Right atrium auricular region (tissue), 2 donors: Measurements from ENCODE around the gene DPF3. TPM values are rescaled to one million over a fixed set of nuclear protein-coding genes. Genes with fewer than 3 reads are reported as not detected.
A peak's percentile ranks its signal among the peaks of the same experiment; 100 is the strongest.

Experiments used
- DNase-seq: peaks from one replicate; pipeline ENCODE4 v3.0.0-alpha.2; 2019; ENCODE audit warnings: low spot score
- H3K27ac ChIP-seq, 2 donors: fragments of 200-600 bp; sonication (generic); 1 replicate in 1 of 2; 2 replicates in 1 of 2; pipeline ENCODE4 v1.5.1; 2016 to 2019
- H3K27me3 ChIP-seq, 2 donors: fragments of 200-600 bp; sonication (generic); one replicate each; pipeline versions ENCODE4 v1.5.1 to v1.6.0; 2017 to 2019
- H3K36me3 ChIP-seq: fragments of 200-600 bp; sonication (generic); one replicate; pipeline ENCODE4 v1.5.1; 2016
- H3K4me1 ChIP-seq, 2 donors: fragments of 200-600 bp; sonication (generic); one replicate each; pipeline versions ENCODE4 v1.5.1 to v1.6.0; 2017 to 2019
- H3K4me3 ChIP-seq, 2 donors: fragments of 200-600 bp; sonication (generic); 1 replicate in 1 of 2; 2 replicates in 1 of 2; pipeline ENCODE4 v1.5.1; 2017 to 2019; ENCODE audit warnings: mild to moderate bottlenecking in 1 of 2, moderate library complexity in 1 of 2
- H3K9me3 ChIP-seq, 2 donors: fragments of 200-600 bp; sonication (generic); one replicate each; pipeline ENCODE4 v1.5.1; 2019
- CTCF ChIP-seq, 2 donors: fragments of 200-600 bp; sonication (generic); IDR thresholded peaks; one replicate each; pipeline ENCODE4 v1.5.1; 2019; ENCODE audit warnings: antibody characterized with exemption in 2 of 2
- total RNA-seq, 2 donors: library from RNA; depleted of rRNA; stranded (reverse); fragments of >200 nt; gene quantifications; one replicate each; pipeline ENCODE4 v1.1.0, GENCODE V29; 2016

Gene DPF3
- total RNA-seq, 2 donors from 2014 or later = 14.7 to 26.6 TPM

- no peak for TF ChIP-seq CTCF (IDR thresholded peaks at IDR 0.05)
- H3K4me1 ChIP-seq = peaks cover 0 to 59% of the 10 kb centered on the region in 2 donors
- H3K27ac ChIP-seq = peak overlapping the region; percentile 81 to 82
- no peak overlapping the region for H3K4me3 ChIP-seq
- no peaks in the 10 kb centered on the region for H3K36me3 ChIP-seq
- no peaks in the 10 kb centered on the region for H3K27me3 ChIP-seq
- no peaks in the 10 kb centered on the region for H3K9me3 ChIP-seq
- DNase-seq = no peak
Observed at GRCh38 chr14:72617391-72618031, 276.4 kb downstream of the DPF3 start.

GRCh38 chr14:72616811-72617210 is 277.1 kb downstream of the DPF3 start:
- no peak overlapping the region for H3K4me3 ChIP-seq
- peak overlapping the region; percentile 81 to 82 for H3K27ac ChIP-seq
- no peaks in the 10 kb centered on the region for H3K9me3 ChIP-seq
- H3K4me1 ChIP-seq = peaks cover 0 to 59% of the 10 kb centered on the region in 2 donors
- no peak for DNase-seq
- H3K27me3 ChIP-seq = no peaks in the 10 kb centered on the region
- no peak for TF ChIP-seq CTCF (IDR thresholded peaks at IDR 0.05)
- H3K36me3 ChIP-seq = no peaks in the 10 kb centered on the region

- no peak for DNase-seq
- Histone ChIP-seq H3K27me3 (no peaks in the 10 kb centered on the region), H3K27ac (peak overlapping the region; percentile 81 to 82), H3K36me3 (no peaks in the 10 kb centered on the region), H3K4me3 (no peak overlapping the region), H3K4me1 (peaks cover 0 to 59% of the 10 kb centered on the region in 2 donors), H3K9me3 (no peaks in the 10 kb centered on the region)
- no peak for TF ChIP-seq CTCF (IDR thresholded peaks at IDR 0.05)
Observed at GRCh38 chr14:72616294-72616693, 277.6 kb downstream of the DPF3 start.

GRCh38 chr14:72615451-72616121 is 278.3 kb downstream of the DPF3 start:
- Histone ChIP-seq H3K27ac (peak overlapping the region; percentile 81 to 82), H3K4me3 (no peak overlapping the region), H3K4me1 (peaks cover 0 to 62% of the 10 kb centered on the region in 2 donors), H3K9me3 (no peaks in the 10 kb centered on the region), H3K27me3 (no peaks in the 10 kb centered on the region), H3K36me3 (no peaks in the 10 kb centered on the region)
- TF ChIP-seq CTCF (IDR thresholded peaks at IDR 0.05) = no peak
- DNase-seq = no peak

GRCh38 chr14:72614891-72615415 is 278.9 kb downstream of the DPF3 start:
- Histone ChIP-seq H3K4me1 (peaks cover 0 to 63% of the 10 kb centered on the region in 2 donors), H3K27ac (peak overlapping the region; percentile 81 to 82)

More at GRCh38 chr14:72614891-72615415, 278.9 kb downstream of the DPF3 start:
- no peaks in the 10 kb centered on the region for H3K27me3 ChIP-seq
- H3K9me3 ChIP-seq = no peaks in the 10 kb centered on the region
- H3K4me3 ChIP-seq = no peak overlapping the region
- H3K36me3 ChIP-seq = no peaks in the 10 kb centered on the region
- no peak for TF ChIP-seq CTCF (IDR thresholded peaks at IDR 0.05)
- DNase-seq = no peak
